GM19372 (cell line): ENCODE measurements around the gene MTMR3.
A peak's percentile ranks its signal among the peaks of the same experiment; 100 is the strongest.
"Not testable (repeated sequence)": the region's sequence is repeated elsewhere in the genome, so short reads cannot be mapped to it uniquely, and the experiment has no call there.

Experiments used
- ATAC-seq: cut with Tn5 transposase; IDR thresholded peaks from one replicate; pipeline ENCODE4 v1.9.1; 2021; ENCODE audit warnings: mild to moderate bottlenecking, low read depth, moderate library complexity; ENCODE audit not compliant: unreplicated experiment

The MTMR3 gene

GRCh38 chr22:29951791-29952413 is 68.9 kb downstream of the MTMR3 start:
- ATAC-seq: no peak

- ATAC-seq: no peak
Observed at GRCh38 chr22:29954203-29954855, 71.4 kb downstream of the MTMR3 start.

GRCh38 chr22:29956680-29957079 is 73.7 kb downstream of the MTMR3 start:
- no peak for ATAC-seq

- ATAC-seq: no peak
Observed at GRCh38 chr22:29958170-29958569, 75.2 kb downstream of the MTMR3 start.

- no peak for ATAC-seq
Observed at GRCh38 chr22:29964776-29965175, 81.8 kb downstream of the MTMR3 start.

GRCh38 chr22:29967461-29967860 is 84.5 kb downstream of the MTMR3 start:
- no peak for ATAC-seq

GRCh38 chr22:29971607-29972006 is 88.6 kb downstream of the MTMR3 start:
- no peak for ATAC-seq

- ATAC-seq: no peak
Observed at GRCh38 chr22:29972121-29972520, 89.1 kb downstream of the MTMR3 start.

GRCh38 chr22:29973269-29973668 is 90.3 kb downstream of the MTMR3 start:
- no peak for ATAC-seq

- not testable (repeated sequence) for ATAC-seq
Observed at GRCh38 chr22:29973680-29974079, 90.7 kb downstream of the MTMR3 start.

- ATAC-seq: no peak
Observed at GRCh38 chr22:29975494-29975893, 92.5 kb downstream of the MTMR3 start.

- no peak for ATAC-seq
Observed at GRCh38 chr22:29977107-29977506, 94.1 kb downstream of the MTMR3 start.

GRCh38 chr22:29979777-29980321 is 96.9 kb downstream of the MTMR3 start:
- ATAC-seq: peak; percentile 56

- ATAC-seq: no peak
Observed at GRCh38 chr22:29983296-29983917, 100.4 kb downstream of the MTMR3 start.

GRCh38 chr22:29985912-29986311 is 102.9 kb downstream of the MTMR3 start:
- ATAC-seq: no peak

GRCh38 chr22:29987137-29987536 is 104.2 kb downstream of the MTMR3 start:
- no peak for ATAC-seq

GRCh38 chr22:29988719-29989118 is 105.7 kb downstream of the MTMR3 start:
- no peak for ATAC-seq

GRCh38 chr22:29989446-29989845 is 106.5 kb downstream of the MTMR3 start:
- no peak for ATAC-seq

- ATAC-seq: no peak
Observed at GRCh38 chr22:29992341-29993275, 109.6 kb downstream of the MTMR3 start.

- no peak for ATAC-seq
Observed at GRCh38 chr22:29994027-29994715, 111.2 kb downstream of the MTMR3 start.
